ENCODE data around the gene NAA40. TPM values are rescaled to one million over a fixed set of nuclear protein-coding genes. Genes with fewer than 3 reads are reported as not detected.

The NAA40 gene
- total RNA-seq, 1 donor from 2014 or later: 48.2 TPM

DNA sequence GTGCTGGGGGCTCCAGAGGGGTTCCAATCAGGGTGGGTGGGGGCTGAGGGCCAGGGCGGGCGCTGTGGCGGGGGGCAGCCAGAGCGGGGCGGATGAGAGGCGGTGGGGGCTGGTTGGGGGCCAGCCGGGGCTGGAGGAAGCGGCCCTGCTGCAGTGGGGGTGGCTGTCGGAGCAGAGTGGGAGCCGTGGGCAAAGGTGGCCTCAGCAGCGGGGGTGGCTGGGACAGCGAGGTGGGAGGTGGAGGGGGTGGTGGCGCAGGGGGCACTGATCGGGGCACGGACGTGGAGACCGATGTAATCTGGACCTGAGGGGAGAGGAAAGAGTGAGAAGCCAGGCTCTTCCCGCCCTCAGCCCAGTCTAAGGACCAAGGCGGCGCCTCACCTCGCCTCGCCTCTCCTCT, 26.9 kb upstream of the NAA40 start:
- no peak overlapping the region for H3K27ac Mint-ChIP-seq (ENCODE audit: unreplicated experiment)

DNA sequence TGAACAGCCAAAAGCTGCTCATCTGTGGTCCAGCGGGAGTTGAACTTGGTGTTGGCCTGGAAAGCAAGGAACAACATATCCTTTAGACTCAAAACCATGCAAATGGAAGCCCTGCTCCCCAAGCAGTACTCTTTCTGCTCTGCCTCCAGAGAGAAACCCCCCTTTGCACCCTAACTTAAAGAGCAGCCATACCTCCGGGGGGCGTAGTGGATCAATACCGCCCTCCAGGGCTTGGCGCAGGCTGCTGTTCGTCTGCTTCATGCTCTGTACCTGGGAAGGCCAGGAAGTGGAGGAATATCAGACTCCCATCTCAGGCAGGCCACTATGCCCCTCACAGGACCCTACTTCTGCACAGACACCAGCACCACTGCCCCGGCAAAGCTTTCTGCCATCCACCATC, 26.1 kb upstream of the NAA40 start:
- H3K36me3 Mint-ChIP-seq (ENCODE audit: low read depth, unreplicated experiment): no peaks in the 10 kb centered on the region
- no peak for TF ChIP-seq CTCF (IDR thresholded peaks at IDR 0.05; ENCODE audit: unreplicated experiment)
- H3K27ac Mint-ChIP-seq (ENCODE audit: unreplicated experiment): no peak overlapping the region
- H3K9me3 Mint-ChIP-seq (ENCODE audit: unreplicated experiment): no peaks in the 10 kb centered on the region
- H3K4me3 Mint-ChIP-seq (ENCODE audit: unreplicated experiment): no peak overlapping the region
- DNase-seq (ENCODE audit: low spot score): no peak
- H3K27me3 Mint-ChIP-seq (ENCODE audit: unreplicated experiment): peaks cover 10% of the 10 kb centered on the region
- H3K4me1 Mint-ChIP-seq (ENCODE audit: unreplicated experiment): peaks cover 2% of the 10 kb centered on the region

More for the DNA sequence above, 26.9 kb upstream of the NAA40 start:
- Mint-ChIP-seq H3K27me3 (ENCODE audit: unreplicated experiment) (peaks cover 10% of the 10 kb centered on the region), H3K9me3 (ENCODE audit: unreplicated experiment) (no peaks in the 10 kb centered on the region), H3K4me1 (ENCODE audit: unreplicated experiment) (peaks cover 5% of the 10 kb centered on the region), H3K36me3 (ENCODE audit: low read depth, unreplicated experiment) (no peaks in the 10 kb centered on the region), H3K4me3 (ENCODE audit: unreplicated experiment) (no peak overlapping the region)
- no peak for TF ChIP-seq CTCF (IDR thresholded peaks at IDR 0.05; ENCODE audit: unreplicated experiment)
- DNase-seq (ENCODE audit: low spot score): no peak

DNA sequence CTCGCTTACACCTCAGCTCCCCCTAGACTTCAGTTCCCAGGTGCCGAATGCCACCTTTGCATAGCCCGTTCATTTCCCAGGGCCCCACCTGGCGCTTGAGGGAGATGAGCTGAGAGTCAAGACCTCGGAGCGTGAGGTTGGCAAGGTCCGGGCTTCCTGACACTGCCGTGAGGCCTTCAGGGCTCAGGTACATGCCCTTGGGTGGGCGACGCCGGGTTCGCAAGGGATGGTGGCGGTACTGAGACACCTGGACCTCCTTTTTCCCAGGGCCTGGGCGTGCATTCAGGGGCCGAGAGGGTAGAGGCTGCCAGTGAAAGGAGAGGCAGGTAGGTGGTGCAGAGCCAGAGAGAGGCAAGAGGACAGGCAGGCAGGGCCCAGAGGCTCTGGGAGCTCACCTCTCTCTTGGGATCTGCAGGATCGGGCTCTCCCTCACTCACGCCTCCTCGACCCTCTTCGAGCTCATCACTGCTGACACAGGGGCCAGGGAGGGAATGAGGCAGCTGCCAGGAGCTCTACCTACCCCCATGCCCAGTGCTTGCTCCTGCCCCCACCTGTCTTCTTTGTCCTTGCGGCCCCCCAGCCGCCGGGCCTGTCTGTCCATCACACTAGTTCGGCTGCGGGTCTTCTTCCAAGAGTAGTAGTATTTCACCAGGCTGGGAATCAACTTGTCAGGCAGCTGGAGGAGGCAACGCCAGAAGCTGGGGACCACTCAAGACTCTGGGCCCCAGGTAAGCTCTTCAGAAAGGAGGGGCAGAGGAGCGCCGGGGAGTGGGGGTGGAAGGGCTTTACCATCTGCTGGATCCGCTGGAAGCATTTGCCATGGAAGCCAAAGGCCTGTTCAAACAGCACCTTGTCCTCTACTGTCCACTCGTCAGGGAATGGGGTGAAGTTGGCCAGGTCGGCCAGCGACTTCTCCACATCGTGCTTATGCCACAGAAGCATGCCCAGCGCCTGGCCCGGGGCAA, 24.7 kb upstream of the NAA40 start:
- Mint-ChIP-seq H3K27me3 (ENCODE audit: unreplicated experiment) (peaks cover 11% of the 10 kb centered on the region), H3K4me3 (ENCODE audit: unreplicated experiment) (no peak overlapping the region), H3K4me1 (ENCODE audit: unreplicated experiment) (peaks cover 7% of the 10 kb centered on the region), H3K27ac (ENCODE audit: unreplicated experiment) (no peak overlapping the region), H3K9me3 (ENCODE audit: unreplicated experiment) (no peaks in the 10 kb centered on the region), H3K36me3 (ENCODE audit: low read depth, unreplicated experiment) (no peaks in the 10 kb centered on the region)
- DNase-seq (ENCODE audit: low spot score): no peak
- no peak for TF ChIP-seq CTCF (IDR thresholded peaks at IDR 0.05; ENCODE audit: unreplicated experiment)

DNA sequence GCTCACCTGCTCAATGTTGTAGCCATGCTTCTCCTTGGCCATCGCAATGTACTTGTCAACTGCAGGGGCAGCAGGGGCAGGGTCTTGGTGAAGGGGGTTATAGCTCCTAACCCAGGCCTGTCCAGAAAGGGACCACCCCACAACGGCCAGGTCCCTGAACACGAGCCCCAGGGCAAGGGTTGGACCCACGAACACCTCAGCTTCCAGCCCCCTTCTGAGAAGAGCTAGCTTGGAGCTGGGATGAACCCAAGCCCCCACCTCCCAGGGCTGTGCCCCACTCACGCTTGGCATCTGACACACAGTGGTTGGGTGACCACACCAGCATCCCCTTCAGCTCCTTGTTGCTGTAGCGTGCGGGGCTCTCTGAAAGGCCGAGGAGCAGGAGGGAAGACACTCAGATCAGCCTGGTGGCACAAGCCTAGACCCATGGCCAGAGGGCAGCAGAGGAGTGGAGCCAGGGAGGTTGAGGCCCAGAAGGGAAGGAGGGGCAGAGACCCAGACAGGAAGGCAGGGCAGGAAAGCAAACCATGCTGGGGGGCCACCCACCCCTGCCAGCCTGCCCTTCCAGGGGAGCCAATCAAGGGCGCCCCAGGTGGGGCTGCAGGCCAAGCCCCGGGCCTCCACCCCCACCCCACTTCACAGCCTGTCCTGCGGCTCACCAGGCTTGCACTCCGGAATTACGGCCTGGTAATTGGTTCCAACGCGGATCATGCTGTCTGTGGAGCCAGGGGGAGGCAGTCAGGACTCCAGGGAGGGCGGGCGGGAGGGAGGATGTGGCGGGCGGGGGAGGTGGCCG, 23.7 kb upstream of the NAA40 start:
- TF ChIP-seq CTCF (IDR thresholded peaks at IDR 0.05; ENCODE audit: unreplicated experiment): no peak
- H3K27me3 Mint-ChIP-seq (ENCODE audit: unreplicated experiment): peaks cover 11% of the 10 kb centered on the region
- H3K27ac Mint-ChIP-seq (ENCODE audit: unreplicated experiment): no peak overlapping the region
- H3K4me3 Mint-ChIP-seq (ENCODE audit: unreplicated experiment): no peak overlapping the region
- no peaks in the 10 kb centered on the region for H3K36me3 Mint-ChIP-seq (ENCODE audit: low read depth, unreplicated experiment)
- no peaks in the 10 kb centered on the region for H3K9me3 Mint-ChIP-seq (ENCODE audit: unreplicated experiment)
- H3K4me1 Mint-ChIP-seq (ENCODE audit: unreplicated experiment): peaks cover 7% of the 10 kb centered on the region
- DNase-seq (ENCODE audit: low spot score): no peak

Data from endothelial cell (in vitro differentiated cells).